T-helper 17 cell (primary cell): ENCODE results near the gene ZGPAT. TPM values are rescaled to one million over a fixed set of nuclear protein-coding genes. Genes with fewer than 3 reads are reported as not detected.
A peak's percentile ranks its signal among the peaks of the same experiment; 100 is the strongest.
"Not testable (repeated sequence)": the region's sequence is repeated elsewhere in the genome, so short reads cannot be mapped to it uniquely, and the experiment has no call there.

Experiments
- ATAC-seq: fragments of 150-1000 bp; cut with Tn5 transposase; 2 replicates; pipeline ENCODE4 v1.10.0; 2021; ENCODE audit warnings: mild to moderate bottlenecking, moderate library complexity
- DNase-seq, 3 donors: peaks; one replicate each; pipeline versions ENCODE4 v3.0.0 to v3.0.0-alpha.2; 2020 to 2021
- H3K9me3 ChIP-seq: one replicate; pipeline ENCODE4 v1.7.0; 2013; ENCODE audit warnings: low read length, mild to moderate bottlenecking; ENCODE audit not compliant: control insufficient read depth, poor library complexity, severe bottlenecking
- H3K27ac Mint-ChIP-seq: one replicate; pipeline ENCODE4 v1.8.0; 2022; ENCODE audit warnings: mild to moderate bottlenecking, moderate library complexity, mixed read lengths
- H3K27me3 Mint-ChIP-seq: one replicate; pipeline ENCODE4 v1.8.0; 2022; ENCODE audit warnings: mixed read lengths
- H3K36me3 Mint-ChIP-seq: one replicate; pipeline ENCODE4 v1.8.0; 2022; ENCODE audit warnings: low read depth, mixed read lengths
- H3K4me1 Mint-ChIP-seq: one replicate; pipeline ENCODE4 v1.8.0; 2022; ENCODE audit warnings: mild to moderate bottlenecking, mixed read lengths
- H3K4me3 Mint-ChIP-seq: one replicate; pipeline ENCODE4 v1.8.0; 2022; ENCODE audit warnings: mild to moderate bottlenecking, moderate library complexity, mixed read lengths
- total RNA-seq, 4 donors: library from RNA in 2 of 4; stranded (reverse) in 2 of 4; gene quantifications; one replicate each; pipeline ENCODE4 v1.2.3 and lab custom pipeline; 2022 to 2026

ZGPAT gene
- 10 to 100 TPM; 35.0 to 39.8 TPM for total RNA-seq
- total RNA-seq (lab: John Stamatoyannopoulos, UW), result 17.1 to 23.6 reads per million in 2 donors

GRCh38 chr20:63707558-63708300 is at the start of gene ZGPAT, which contains the start of gene ARFRP1:
TSS of gene ZGPAT (plus strand) at chr20:63708039. CDS start at chr20:63708581, 542 bp downstream.
TSS of gene ARFRP1 (minus strand) at chr20:63707976. CDS start at chr20:63707091, 885 bp downstream.
- Mint-ChIP-seq H3K4me3 (peak within 1 kb of the TSS; percentile 89), H3K27ac (peak within 1 kb of the TSS; percentile 88), H3K36me3 (peaks cover 3% of the 10 kb centered on the region), H3K4me1 (peaks cover 26% of the 10 kb centered on the region), H3K27me3 (no peaks in the 10 kb centered on the region)
- no peaks in the 10 kb centered on the region for H3K9me3 ChIP-seq
- DNase-seq, result peak; percentile 79 to 81 (median 79)
- peak; percentile 88 for ATAC-seq

- Mint-ChIP-seq H3K27ac (peak overlapping the region; percentile 88), H3K4me3 (peak overlapping the region; percentile 96), H3K36me3 (no peaks in the 10 kb centered on the region), H3K27me3 (no peaks in the 10 kb centered on the region), H3K4me1 (peaks cover 27% of the 10 kb centered on the region)
- no peaks in the 10 kb centered on the region for H3K9me3 ChIP-seq
- ATAC-seq, result peak; percentile 10
- no peak for DNase-seq
These were observed 49.1 kb upstream of the ZGPAT start for GRCh38 chr20:63658749-63659187.

GRCh38 chr20:63659370-63659769 is 48.5 kb upstream of the ZGPAT start:
- H3K27ac Mint-ChIP-seq, result no peak overlapping the region
- H3K36me3 Mint-ChIP-seq, result no peaks in the 10 kb centered on the region
- H3K9me3 ChIP-seq, result no peaks in the 10 kb centered on the region
- H3K27me3 Mint-ChIP-seq, result no peaks in the 10 kb centered on the region
- H3K4me1 Mint-ChIP-seq, result peaks cover 20% of the 10 kb centered on the region
- no peak for ATAC-seq
- peak overlapping the region; percentile 96 for H3K4me3 Mint-ChIP-seq
- no peak for DNase-seq

- not testable (repeated sequence) for ATAC-seq, DNase-seq, H3K27me3 Mint-ChIP-seq, H3K27ac Mint-ChIP-seq, H3K9me3 ChIP-seq, H3K36me3 Mint-ChIP-seq
- Mint-ChIP-seq H3K4me3 (peak overlapping the region; percentile 19), H3K4me1 (peaks cover 18% of the 10 kb centered on the region)
These were observed 47.7 kb upstream of the ZGPAT start for GRCh38 chr20:63660174-63660573.

- no peak for DNase-seq
- H3K36me3 Mint-ChIP-seq, result no peaks in the 10 kb centered on the region
- peak overlapping the region; percentile 19 for H3K4me3 Mint-ChIP-seq
- no peak for ATAC-seq
- no peaks in the 10 kb centered on the region for H3K9me3 ChIP-seq
- no peaks in the 10 kb centered on the region for H3K27me3 Mint-ChIP-seq
- peaks cover 18% of the 10 kb centered on the region for H3K4me1 Mint-ChIP-seq
- H3K27ac Mint-ChIP-seq, result no peak overlapping the region
These were observed 47.2 kb upstream of the ZGPAT start for GRCh38 chr20:63660622-63661021.

- H3K4me3 Mint-ChIP-seq, result no peak overlapping the region
- no peak overlapping the region for H3K27ac Mint-ChIP-seq
- no peaks in the 10 kb centered on the region for H3K27me3 Mint-ChIP-seq
- H3K4me1 Mint-ChIP-seq, result peaks cover 18% of the 10 kb centered on the region
- H3K9me3 ChIP-seq, result no peaks in the 10 kb centered on the region
- ATAC-seq, result no peak
- no peaks in the 10 kb centered on the region for H3K36me3 Mint-ChIP-seq
- DNase-seq, result no peak
These were observed 46.7 kb upstream of the ZGPAT start for GRCh38 chr20:63661108-63661507.

- ATAC-seq (no peak), DNase-seq (no peak)
- no peaks in the 10 kb centered on the region for H3K9me3 ChIP-seq
- Mint-ChIP-seq H3K27ac (no peak overlapping the region), H3K4me1 (peaks cover 15% of the 10 kb centered on the region), H3K27me3 (no peaks in the 10 kb centered on the region), H3K36me3 (no peaks in the 10 kb centered on the region), H3K4me3 (no peak overlapping the region)
These were observed 45.7 kb upstream of the ZGPAT start for GRCh38 chr20:63661959-63662812.

GRCh38 chr20:63662813-63663189 is 45.0 kb upstream of the ZGPAT start:
- H3K4me1 Mint-ChIP-seq, result peaks cover 13% of the 10 kb centered on the region
- no peaks in the 10 kb centered on the region for H3K27me3 Mint-ChIP-seq
- no peaks in the 10 kb centered on the region for H3K9me3 ChIP-seq
- H3K4me3 Mint-ChIP-seq, result no peak overlapping the region
- H3K36me3 Mint-ChIP-seq, result no peaks in the 10 kb centered on the region
- no peak for ATAC-seq
- no peak for DNase-seq
- no peak overlapping the region for H3K27ac Mint-ChIP-seq

- H3K4me1 Mint-ChIP-seq, result peaks cover 14% of the 10 kb centered on the region
These were observed 44.3 kb upstream of the ZGPAT start for GRCh38 chr20:63663332-63664066.

GRCh38 chr20:63664143-63664851 is 43.5 kb upstream of the ZGPAT start:
- no peak for DNase-seq
- no peak overlapping the region for H3K4me3 Mint-ChIP-seq
- H3K9me3 ChIP-seq, result no peaks in the 10 kb centered on the region
- H3K27me3 Mint-ChIP-seq, result no peaks in the 10 kb centered on the region
- H3K27ac Mint-ChIP-seq, result no peak overlapping the region
- no peak for ATAC-seq
- H3K36me3 Mint-ChIP-seq, result peaks cover 3% of the 10 kb centered on the region
- H3K4me1 Mint-ChIP-seq, result peaks cover 9% of the 10 kb centered on the region

More at GRCh38 chr20:63663332-63664066, 44.3 kb upstream of the ZGPAT start:
- Mint-ChIP-seq H3K4me3 (no peak overlapping the region), H3K36me3 (peaks cover 3% of the 10 kb centered on the region), H3K27me3 (no peaks in the 10 kb centered on the region), H3K27ac (no peak overlapping the region)
- H3K9me3 ChIP-seq, result no peaks in the 10 kb centered on the region
- DNase-seq (no peak), ATAC-seq (no peak)

GRCh38 chr20:63664861-63665594 is 42.8 kb upstream of the ZGPAT start:
- DNase-seq, result no peak
- H3K9me3 ChIP-seq, result no peaks in the 10 kb centered on the region
- Mint-ChIP-seq H3K4me3 (no peak overlapping the region), H3K4me1 (peaks cover 4% of the 10 kb centered on the region), H3K36me3 (peaks cover 3% of the 10 kb centered on the region), H3K27me3 (no peaks in the 10 kb centered on the region), H3K27ac (no peak overlapping the region)
- ATAC-seq, result no peak

GRCh38 chr20:63665708-63666107 is 42.1 kb upstream of the ZGPAT start:
- DNase-seq, result no peak
- H3K36me3 Mint-ChIP-seq, result peaks cover 3% of the 10 kb centered on the region
- H3K4me1 Mint-ChIP-seq, result peaks cover 4% of the 10 kb centered on the region
- no peaks in the 10 kb centered on the region for H3K27me3 Mint-ChIP-seq
- no peaks in the 10 kb centered on the region for H3K9me3 ChIP-seq
- H3K4me3 Mint-ChIP-seq, result no peak overlapping the region
- no peak for ATAC-seq
- peak overlapping the region; percentile 27 for H3K27ac Mint-ChIP-seq
